PC-3 (cell line): ENCODE data around the gene MTNR1A. TPM values are rescaled to one million over a fixed set of nuclear protein-coding genes. Genes with fewer than 3 reads are reported as not detected.
A peak's percentile ranks its signal among the peaks of the same experiment; 100 is the strongest.
"Not testable (repeated sequence)": the region's sequence is repeated elsewhere in the genome, so short reads cannot be mapped to it uniquely, and the experiment has no call there.

ENCODE experiments used
- ATAC-seq: fragments of 200-7000 bp; cut with Tn5 transposase; 2 replicates; pipeline ENCODE4 v1.9.1; 2020; ENCODE audit warnings: mild to moderate bottlenecking, moderate library complexity
- BruUV-seq: library from RNA; stranded (reverse); fragments of 400-500 nt; replicated peaks from 2 replicates; lab custom pipeline; 2021; lab: Mats Ljungman, UMichigan
- CTCF ChIA-PET: fragments of 300-600 bp; sonication (Branson Sonifier 250); formaldehyde crosslinking; loops from one replicate; lab custom pipeline; 2022; ENCODE audit warnings: antibody characterized with exemption; lab: Charles Lee
- POLR2A ChIA-PET: fragments of 300-600 bp; sonication (Branson Sonifier 250); formaldehyde crosslinking; loops from one replicate; lab custom pipeline; 2022; ENCODE audit warnings: antibody characterized with exemption; ENCODE audit not compliant: unreplicated experiment; lab: Charles Lee
- DNase-seq: peaks from one replicate; pipeline ENCODE4 v3.0.0-alpha.2; 2015
- H2AFZ ChIP-seq: fragments of 300-600 bp; sonication (generic); 2 replicates; pipeline ENCODE4 v1.6.0; 2016; ENCODE audit warnings: antibody characterized with exemption, low read length
- H3F3A ChIP-seq: fragments of 300-600 bp; sonication (generic); one replicate; pipeline ENCODE4 v1.6.0; 2017; ENCODE audit warnings: antibody characterized with exemption, low read length, control low read depth, mild to moderate bottlenecking; ENCODE audit not compliant: unreplicated experiment
- H3K27ac ChIP-seq: fragments of 300-600 bp; sonication (generic); 2 replicates; pipeline ENCODE4 v1.5.1; 2016; ENCODE audit warnings: mild to moderate bottlenecking, low read length
- H3K27me3 ChIP-seq: fragments of 300-600 bp; sonication (generic); 2 replicates; pipeline ENCODE4 v1.6.1; 2016; ENCODE audit warnings: low read length, mixed read lengths
- H3K36me3 ChIP-seq: fragments of 300-600 bp; sonication (generic); 2 replicates; pipeline ENCODE4 v1.6.1; 2016; ENCODE audit warnings: low read depth, mixed run types, low read length, mixed read lengths
- H3K4me1 ChIP-seq: fragments of 300-600 bp; sonication (generic); 2 replicates; pipeline ENCODE4 v1.5.1; 2016; ENCODE audit warnings: low read length; ENCODE audit not compliant: insufficient read depth
- H3K4me2 ChIP-seq: fragments of 300-600 bp; sonication (generic); 2 replicates; pipeline ENCODE4 v1.6.0; 2016; ENCODE audit warnings: low read length
- H3K4me3 ChIP-seq: fragments of 300-600 bp; sonication (generic); 2 replicates; pipeline ENCODE4 v1.5.1; 2016; ENCODE audit warnings: mild to moderate bottlenecking, low read length, mixed read lengths
- H3K79me2 ChIP-seq: fragments of 300-600 bp; sonication (generic); 2 replicates; pipeline ENCODE4 v1.6.1; 2017; ENCODE audit warnings: low read length, mixed read lengths
- H3K9ac ChIP-seq: fragments of 300-600 bp; sonication (generic); 2 replicates; pipeline ENCODE4 v1.6.0; 2016; ENCODE audit warnings: mild to moderate bottlenecking, low read length
- H3K9me2 ChIP-seq: fragments of 300-600 bp; sonication (generic); replicated peaks from 2 replicates; pipeline ENCODE4 v1.6.1; 2016; ENCODE audit warnings: mixed run types, low read length, mixed read lengths
- H3K9me3 ChIP-seq: fragments of 300-600 bp; sonication (generic); 2 replicates; pipeline ENCODE4 v1.6.1; 2016; ENCODE audit warnings: low read length, mixed read lengths
- H4K20me1 ChIP-seq: fragments of 300-600 bp; sonication (generic); 2 replicates; pipeline ENCODE4 v1.6.1; 2016; ENCODE audit warnings: low read length, mixed read lengths
- CTCF ChIP-seq: fragments of 300-600 bp; sonication (generic); conservative IDR thresholded peaks from 2 replicates; pipeline ENCODE4 v1.5.1; 2017; ENCODE audit warnings: antibody characterized with exemption, low read depth, mild to moderate bottlenecking, low read length
- EZH2 ChIP-seq: fragments of 300-600 bp; sonication (generic); IDR thresholded peaks from one replicate; pipeline ENCODE4 v1.6.1; 2017; ENCODE audit warnings: antibody characterized with exemption, mild to moderate bottlenecking, low read length; ENCODE audit not compliant: unreplicated experiment
- EZH2phosphoT487 ChIP-seq: fragments of 300-600 bp; sonication (generic); IDR thresholded peaks from 2 replicates; pipeline ENCODE4 v1.6.1; 2018; ENCODE audit warnings: mild to moderate bottlenecking, antibody characterized with exemption, low read length, borderline replicate concordance
- intact Hi-C: fragments of 100-400 bp; cut with micrococcal nuclease; formaldehyde crosslinking; loops from 2 replicates; pipeline ENCODE4 v1.9.0; 2023
- total RNA-seq: library from RNA; depleted of rRNA; stranded (reverse); fragments of >200 nt; gene quantifications from 2 replicates; pipeline ENCODE4 v1.2.3, GENCODE V29; 2014

Gene MTNR1A
- total RNA-seq, 1 experiment from 2014 or later = not detected

GRCh38 chr4:186516287-186516686 lies 39.1 kb downstream of the MTNR1A start:
- H3K79me2 ChIP-seq = no peaks in the 10 kb centered on the region
- H3K27ac ChIP-seq = no peak overlapping the region
- no TSS peak for BruUV-seq
- ATAC-seq (no peak), DNase-seq (no peak)
- ChIA-PET POLR2A (no interaction called here), CTCF (no interaction called here)
- no peak overlapping the region for H2AFZ ChIP-seq
- H3K36me3 ChIP-seq = no peaks in the 10 kb centered on the region
- peaks cover 4% of the 10 kb centered on the region for H3K27me3 ChIP-seq
- intact Hi-C loops = no loop called here
- no peaks in the 10 kb centered on the region for H4K20me1 ChIP-seq
- no peak for TF ChIP-seq EZH2phosphoT487
- no peak for TF ChIP-seq EZH2
- no peak for TF ChIP-seq CTCF
- no peaks in the 10 kb centered on the region for H3K4me1 ChIP-seq
- H3K9ac ChIP-seq = no peak overlapping the region
- no peak overlapping the region for H3K4me2 ChIP-seq
- no peaks in the 10 kb centered on the region for H3K9me2 ChIP-seq
- no peak overlapping the region for H3K4me3 ChIP-seq
- H3F3A ChIP-seq = no peaks in the 10 kb centered on the region
- H3K9me3 ChIP-seq = no peaks in the 10 kb centered on the region

GRCh38 chr4:186514271-186514950 lies 41.0 kb downstream of the MTNR1A start:
- ATAC-seq = no peak
- Histone ChIP-seq H2AFZ (no peak overlapping the region), H3K36me3 (no peaks in the 10 kb centered on the region), H4K20me1 (no peaks in the 10 kb centered on the region), H3K27ac (no peak overlapping the region), H3K4me1 (no peaks in the 10 kb centered on the region), H3K4me3 (no peak overlapping the region), H3K27me3 (peaks cover 4% of the 10 kb centered on the region), H3K9me3 (no peaks in the 10 kb centered on the region), H3K9me2 (no peaks in the 10 kb centered on the region), H3K79me2 (no peaks in the 10 kb centered on the region), H3K9ac (no peak overlapping the region), H3F3A (no peaks in the 10 kb centered on the region), H3K4me2 (no peak overlapping the region)
- POLR2A ChIA-PET = no interaction called here
- CTCF ChIA-PET = no interaction called here
- peak; percentile 41 for DNase-seq
- intact Hi-C loops = no loop called here
- BruUV-seq = no TSS peak
- TF ChIP-seq EZH2phosphoT487 (no peak), CTCF (no peak), EZH2 (no peak)

- H3K9me3 ChIP-seq, ATAC-seq, H3K9ac ChIP-seq, intact Hi-C loops, BruUV-seq, H3F3A ChIP-seq, H3K9me2 ChIP-seq, H2AFZ ChIP-seq, H3K4me1 ChIP-seq, POLR2A ChIA-PET, DNase-seq, H3K4me2 ChIP-seq, H3K36me3 ChIP-seq, H3K27ac ChIP-seq, H4K20me1 ChIP-seq, CTCF ChIA-PET, H3K79me2 ChIP-seq, H3K4me3 ChIP-seq: not testable (repeated sequence)
- H3K27me3 ChIP-seq = peaks cover 12% of the 10 kb centered on the region; the same call in 1 of the 2 replicates
Measured at GRCh38 chr4:186504771-186505170, 50.6 kb downstream of the MTNR1A start.
